IPS-15b (cell line): ENCODE data around the gene SLX9.
"Not testable (repeated sequence)": the region's sequence is repeated elsewhere in the genome, so short reads cannot be mapped to it uniquely, and the experiment has no call there.

ENCODE experiments used
- H3K27me3 ChIP-seq: one replicate; pipeline ENCODE4 v1.6.1; 2013; ENCODE audit warnings: low read length; ENCODE audit not compliant: control insufficient read depth, insufficient read depth
- H3K36me3 ChIP-seq: one replicate; pipeline ENCODE4 v1.6.1; 2013; ENCODE audit warnings: low read length; ENCODE audit not compliant: control insufficient read depth, insufficient read depth
- H3K4me1 ChIP-seq: one replicate; pipeline ENCODE4 v1.6.1; 2013; ENCODE audit warnings: mild to moderate bottlenecking, low read length; ENCODE audit not compliant: control insufficient read depth, insufficient read depth
- H3K4me3 ChIP-seq: one replicate; pipeline ENCODE4 v1.5.1; 2013; ENCODE audit warnings: low read depth, low read length
- H3K9ac ChIP-seq: one replicate; pipeline ENCODE4 v1.6.1; 2013; ENCODE audit warnings: low read depth, mild to moderate bottlenecking, low read length
- H3K9me3 ChIP-seq: one replicate; pipeline ENCODE4 v1.6.1; 2013; ENCODE audit warnings: mild to moderate bottlenecking, low read length; ENCODE audit not compliant: control insufficient read depth, insufficient read depth

SLX9 gene

DNA sequence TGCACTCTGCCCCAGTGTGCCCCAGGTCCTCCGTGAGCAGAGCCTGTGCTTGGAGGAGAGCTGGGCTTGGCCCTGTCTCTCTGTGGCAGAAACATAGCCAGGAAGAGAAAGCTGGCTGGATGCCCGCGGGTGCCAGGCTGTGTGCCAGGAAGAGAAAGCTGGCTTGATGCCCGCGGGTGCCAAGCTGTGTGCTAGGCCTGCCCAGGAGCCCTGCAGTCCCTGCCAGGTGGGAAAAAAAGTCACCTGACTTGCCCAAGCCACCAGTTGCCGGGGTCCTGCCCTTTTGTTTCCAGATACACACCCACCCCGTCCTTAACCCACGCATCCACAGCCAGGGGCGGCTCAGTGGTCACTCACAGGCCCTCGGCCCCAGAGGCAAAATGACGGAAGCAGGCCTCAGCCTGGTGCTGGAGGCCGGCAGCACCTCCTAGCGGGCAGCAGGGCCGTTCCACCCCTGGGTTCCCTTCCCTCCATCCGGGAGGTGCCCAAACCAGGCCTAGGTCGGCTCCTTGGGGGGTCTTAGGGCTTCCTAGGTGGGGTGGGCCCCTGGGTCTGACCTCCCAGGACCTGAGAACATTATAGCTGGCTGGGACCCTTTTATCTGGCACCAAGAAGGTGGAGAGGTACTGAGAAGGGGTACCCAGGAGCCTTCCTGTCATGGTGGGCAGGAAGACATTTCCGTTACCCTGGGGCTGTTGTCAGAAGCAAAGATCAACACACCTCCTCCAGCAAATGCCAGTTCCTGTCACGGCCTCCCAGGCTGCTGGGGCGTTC is 28.3 kb upstream of the SLX9 start:
- Histone ChIP-seq H3K9ac (no peak overlapping the region), H3K4me1 (no peaks in the 10 kb centered on the region), H3K4me3 (no peak overlapping the region)

DNA sequence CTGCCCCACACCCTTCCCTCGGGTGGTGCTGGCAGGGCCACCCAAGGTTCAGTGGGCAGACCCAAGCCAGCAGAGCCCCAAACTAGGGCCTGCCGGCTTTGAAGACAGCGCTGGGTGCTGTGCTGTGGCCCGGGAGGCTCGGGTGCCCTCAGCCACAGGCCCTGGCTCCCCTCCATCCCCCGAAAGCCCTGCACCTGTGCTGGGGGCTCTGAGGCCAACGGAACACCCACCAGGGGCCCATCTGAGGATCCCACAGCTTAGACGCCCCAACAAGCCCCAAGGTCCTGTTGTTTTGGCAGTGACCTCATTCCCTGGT is 27.7 kb upstream of the SLX9 start:
- Histone ChIP-seq H3K4me1 (no peaks in the 10 kb centered on the region), H3K9ac (no peak overlapping the region), H3K27me3 (no peaks in the 10 kb centered on the region), H3K36me3 (no peaks in the 10 kb centered on the region), H3K4me3 (no peak overlapping the region), H3K9me3 (no peaks in the 10 kb centered on the region)

More for the DNA sequence above, 28.3 kb upstream of the SLX9 start:
- H3K9me3 ChIP-seq, result no peaks in the 10 kb centered on the region
- H3K27me3 ChIP-seq, result no peaks in the 10 kb centered on the region
- H3K36me3 ChIP-seq, result no peaks in the 10 kb centered on the region

- H3K36me3 ChIP-seq, H3K9ac ChIP-seq, H3K27me3 ChIP-seq, H3K9me3 ChIP-seq, H3K4me1 ChIP-seq, H3K4me3 ChIP-seq: not testable (repeated sequence)
Observed at GRCh38 chr21:44912506-44913412, 27.1 kb upstream of the SLX9 start.

DNA sequence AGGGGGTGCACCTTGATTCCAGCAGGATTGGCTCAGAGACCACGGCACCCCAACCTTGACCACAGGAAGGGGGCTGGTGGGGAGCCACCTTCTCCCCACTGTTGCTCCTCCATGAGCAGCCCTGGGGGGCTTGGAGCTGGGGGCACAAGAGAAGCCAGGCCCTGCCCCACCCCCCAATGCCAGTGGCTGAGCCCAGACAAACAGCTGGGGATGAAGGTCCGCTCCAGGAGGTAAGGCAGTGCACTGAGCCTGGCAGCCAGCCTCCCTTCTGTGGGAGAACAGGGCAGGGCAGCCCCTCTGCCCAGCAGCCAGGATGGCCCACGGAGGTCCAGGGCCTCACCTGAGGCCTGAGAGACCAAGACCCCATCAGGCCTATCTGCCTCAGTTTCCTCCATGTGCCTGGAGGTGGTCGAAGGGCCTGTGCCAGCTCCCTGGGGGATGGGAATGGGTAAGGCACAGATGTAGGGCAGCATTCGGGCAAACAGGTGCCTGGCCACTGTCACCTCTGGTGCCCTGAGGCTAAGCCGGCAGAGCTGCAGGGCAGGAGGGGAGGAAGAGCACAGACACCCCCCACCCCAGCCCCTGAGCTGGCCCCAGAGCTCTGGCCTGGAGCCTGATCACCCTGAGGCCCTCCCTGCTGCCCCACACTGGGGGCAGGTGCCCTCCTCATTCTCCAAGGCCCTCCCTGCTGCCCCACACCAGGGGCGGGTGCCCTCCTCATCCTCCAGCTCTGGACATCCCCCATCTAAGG is 26.2 kb upstream of the SLX9 start:
- H3K4me1 ChIP-seq, result no peaks in the 10 kb centered on the region
- no peak overlapping the region for H3K9ac ChIP-seq
- no peaks in the 10 kb centered on the region for H3K27me3 ChIP-seq
- no peak overlapping the region for H3K4me3 ChIP-seq
- H3K36me3 ChIP-seq, result no peaks in the 10 kb centered on the region
- H3K9me3 ChIP-seq, result no peaks in the 10 kb centered on the region

DNA sequence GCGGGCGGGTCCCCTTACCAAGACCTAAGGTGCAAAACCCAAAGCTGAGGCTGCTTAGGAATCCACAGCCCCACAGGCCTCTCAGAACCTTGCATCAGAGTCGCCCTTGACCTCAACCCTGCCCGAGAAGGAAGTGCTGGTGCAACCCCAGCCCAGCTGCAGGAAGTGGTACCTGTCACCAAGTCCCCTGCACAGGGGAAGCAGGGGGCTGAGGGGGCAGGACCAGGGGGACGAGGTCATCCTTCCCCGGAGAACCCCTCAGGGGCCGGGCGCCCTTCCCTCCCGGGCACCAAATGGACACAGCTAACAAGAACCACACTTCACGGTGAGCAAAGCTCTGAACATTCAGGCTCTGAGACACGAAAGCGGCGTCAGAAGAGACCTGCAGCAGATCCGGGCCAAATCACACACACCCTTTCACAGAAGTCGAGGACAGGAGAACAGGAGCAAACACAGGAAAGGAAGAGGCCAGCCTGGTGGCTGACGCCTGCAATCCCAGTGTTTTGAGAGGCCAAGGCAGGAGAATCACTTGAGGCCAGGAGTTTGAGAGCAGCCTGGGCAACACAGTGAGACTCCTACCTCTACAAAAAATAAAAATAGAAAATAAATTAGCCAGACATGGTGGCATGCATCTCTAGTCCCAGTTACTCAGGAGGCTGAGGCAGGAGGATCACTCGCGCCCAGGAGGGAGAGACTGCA is 25.5 kb upstream of the SLX9 start:
- no peaks in the 10 kb centered on the region for H3K36me3 ChIP-seq
- no peak overlapping the region for H3K9ac ChIP-seq
- no peaks in the 10 kb centered on the region for H3K27me3 ChIP-seq
- no peaks in the 10 kb centered on the region for H3K4me1 ChIP-seq
- H3K4me3 ChIP-seq, result no peak overlapping the region
- H3K9me3 ChIP-seq, result no peaks in the 10 kb centered on the region

GRCh38 chr21:44916965-44917364 is 22.9 kb upstream of the SLX9 start:
- no peak overlapping the region for H3K9ac ChIP-seq
- no peaks in the 10 kb centered on the region for H3K27me3 ChIP-seq
- H3K36me3 ChIP-seq, result no peaks in the 10 kb centered on the region
- no peaks in the 10 kb centered on the region for H3K9me3 ChIP-seq
- no peak overlapping the region for H3K4me3 ChIP-seq
- no peaks in the 10 kb centered on the region for H3K4me1 ChIP-seq

DNA sequence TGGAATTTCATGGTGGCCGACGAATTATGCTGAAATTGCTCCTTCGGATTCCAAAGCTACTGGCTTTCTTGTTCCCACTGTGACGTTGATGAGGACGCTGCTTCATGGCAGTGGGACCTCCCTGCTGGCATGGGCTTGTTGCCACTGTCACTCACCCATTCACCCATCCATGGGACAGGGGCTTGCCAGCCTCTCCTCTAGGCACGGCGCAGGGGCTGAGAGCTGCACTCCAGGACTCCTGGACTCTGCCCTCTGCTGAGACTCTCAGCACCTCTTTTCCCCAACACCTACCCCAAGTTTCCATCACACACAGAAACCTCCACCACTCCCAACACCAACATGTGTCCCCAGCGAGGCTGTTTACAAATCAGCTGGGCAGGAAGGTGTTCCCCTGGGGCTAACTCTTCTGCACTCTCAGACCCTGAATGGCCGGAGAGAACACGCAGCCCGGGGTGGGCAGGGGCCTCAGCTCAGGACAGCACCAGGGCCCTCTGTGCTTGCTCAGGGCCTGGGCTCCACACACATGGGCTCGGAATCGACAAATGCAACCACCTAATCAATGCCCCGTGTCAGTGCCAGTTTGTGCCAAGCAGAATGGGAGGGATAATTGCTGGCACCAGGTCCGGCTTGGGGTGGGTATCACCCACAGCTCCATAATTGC is 22.3 kb upstream of the SLX9 start:
- no peak overlapping the region for H3K4me3 ChIP-seq
- no peaks in the 10 kb centered on the region for H3K9me3 ChIP-seq
- no peaks in the 10 kb centered on the region for H3K36me3 ChIP-seq
- no peaks in the 10 kb centered on the region for H3K4me1 ChIP-seq
- H3K9ac ChIP-seq, result no peak overlapping the region
- H3K27me3 ChIP-seq, result no peaks in the 10 kb centered on the region

DNA sequence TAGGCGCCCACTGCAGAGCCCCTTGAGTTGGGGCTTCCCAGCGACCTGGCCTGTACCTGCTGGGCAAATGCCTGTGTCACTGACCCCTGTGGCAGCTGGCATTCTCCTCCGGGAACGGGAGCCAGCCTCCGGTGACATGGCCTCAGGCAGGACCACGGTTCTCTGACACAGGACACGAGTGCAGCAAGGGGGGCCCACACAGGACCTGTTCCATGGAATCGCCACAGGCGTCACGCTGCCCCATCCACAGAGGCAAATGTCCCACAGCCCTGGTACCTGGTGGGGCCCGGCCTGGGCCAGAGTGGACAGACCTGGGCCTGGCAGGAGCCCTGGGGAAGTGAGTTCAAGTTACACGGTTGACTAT is 21.7 kb upstream of the SLX9 start:
- Histone ChIP-seq H3K4me1 (no peaks in the 10 kb centered on the region), H3K27me3 (no peaks in the 10 kb centered on the region), H3K36me3 (no peaks in the 10 kb centered on the region), H3K9me3 (no peaks in the 10 kb centered on the region), H3K4me3 (no peak overlapping the region), H3K9ac (no peak overlapping the region)

DNA sequence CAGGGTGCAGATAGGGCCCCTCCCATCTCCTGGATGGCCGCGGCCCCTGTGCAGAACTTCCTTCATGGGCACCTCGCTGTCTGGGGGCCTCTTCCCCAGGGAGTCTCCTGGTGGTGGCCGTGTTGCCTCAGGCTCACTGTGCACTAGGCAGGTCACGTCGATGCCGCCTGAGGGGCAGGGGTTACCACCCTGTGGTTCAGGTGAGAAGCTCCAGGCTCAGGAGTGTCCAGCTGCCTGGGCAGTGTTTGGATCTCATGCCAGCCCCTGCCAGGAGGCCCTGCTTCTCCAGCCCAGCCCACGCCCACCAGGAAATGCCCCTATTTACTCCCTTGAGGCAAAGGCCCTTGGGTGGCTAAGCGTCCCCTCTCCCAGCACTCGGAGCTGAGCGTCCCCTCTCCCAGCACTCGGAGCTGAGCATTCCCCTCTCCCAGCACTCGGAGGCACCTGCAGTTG is 21.2 kb upstream of the SLX9 start:
- H3K9ac ChIP-seq, result no peak overlapping the region
- H3K36me3 ChIP-seq, result no peaks in the 10 kb centered on the region
- H3K4me1 ChIP-seq, result no peaks in the 10 kb centered on the region
- H3K9me3 ChIP-seq, result no peaks in the 10 kb centered on the region
- H3K4me3 ChIP-seq, result no peak overlapping the region
- no peaks in the 10 kb centered on the region for H3K27me3 ChIP-seq

GRCh38 chr21:44919111-44919912 is 20.5 kb upstream of the SLX9 start:
- Histone ChIP-seq H3K9me3 (no peaks in the 10 kb centered on the region), H3K9ac (no peak overlapping the region), H3K4me1 (no peaks in the 10 kb centered on the region), H3K36me3 (no peaks in the 10 kb centered on the region), H3K27me3 (no peaks in the 10 kb centered on the region), H3K4me3 (no peak overlapping the region)
